Measurements from ENCODE around the gene ARMH3. TPM values are rescaled to one million over a fixed set of nuclear protein-coding genes. Genes with fewer than 3 reads are reported as not detected.

Gene ARMH3
- total and polyA plus RNA-seq, 2 experiments from 2014 or later: 8.7 to 11.1 TPM

- Mint-ChIP-seq H3K36me3 (ENCODE audit: low read depth) (peaks cover 16% of the 10 kb centered on the region; the same call in 2 of the 3 replicates), H3K27me3 (ENCODE audit: insufficient read depth, low read depth, poor library complexity) (no peaks in the 10 kb centered on the region), H3K4me3 (no peak overlapping the region), H3K27ac (no peak overlapping the region), H3K9me3 (no peaks in the 10 kb centered on the region), H3K4me1 (no peaks in the 10 kb centered on the region)
- Histone ChIP-seq H3K4me1 (ENCODE audit: insufficient read depth) (no peaks in the 10 kb centered on the region), H3K27me3 (ENCODE audit: insufficient read depth) (no peaks in the 10 kb centered on the region), H3K79me2 (replicated peaks; ENCODE audit: insufficient read depth) (no peaks in the 10 kb centered on the region), H3K36me3 (ENCODE audit: insufficient read depth) (no peaks in the 10 kb centered on the region), H3K9me2 (ENCODE audit: insufficient read depth) (no peaks in the 10 kb centered on the region), H4K20me1 (replicated peaks; ENCODE audit: insufficient read depth) (no peaks in the 10 kb centered on the region; the same call in 1 of the 2 replicates), H3K4me3 (no peak overlapping the region), H2AFZ (no peak overlapping the region), H3K4me2 (no peak overlapping the region), H3F3A (replicated peaks; ENCODE audit: low read depth) (no peaks in the 10 kb centered on the region), H3K27ac (ENCODE audit: low read depth) (no peak overlapping the region)
- no peak for DNase-seq (ENCODE audit: low spot score)
- TF ChIP-seq ETS1 (IDR thresholded peaks at IDR 0.05): no peak
- TF ChIP-seq CTCF (conservative IDR thresholded peaks at IDR 0.05; ENCODE audit: low read depth in 2 of 2): no peak
- TF ChIP-seq ZNF331 (CRISPR knock-in tag; IDR thresholded peaks at IDR 0.05; ENCODE audit: low read depth): no peak
- no peak for TF ChIP-seq STAT1 (IDR thresholded peaks at IDR 0.05; ENCODE audit: unreplicated experiment)
- TF ChIP-seq ZNF462 (CRISPR knock-in tag; IDR thresholded peaks at IDR 0.05): no peak
- no peak for TF ChIP-seq ZNF114 (CRISPR knock-in tag; IDR thresholded peaks at IDR 0.05)
- no peak for TF ChIP-seq REST (IDR thresholded peaks at IDR 0.05; ENCODE audit: unreplicated experiment)
- TF ChIP-seq EZH2 (IDR thresholded peaks at IDR 0.05; ENCODE audit: low read depth, unreplicated experiment): no peak
- TF ChIP-seq CREB1 (CRISPR knock-in tag; IDR thresholded peaks at IDR 0.05; ENCODE audit: low read depth): no peak
- no peak for TF ChIP-seq NANOG (IDR thresholded peaks at IDR 0.05; ENCODE audit: borderline replicate concordance)
- TF ChIP-seq POLR2AphosphoS5 (IDR thresholded peaks at IDR 0.05; ENCODE audit: low read depth): no peak
- no peak for TF ChIP-seq JUNB (IDR thresholded peaks at IDR 0.05; ENCODE audit: unreplicated experiment)
- no peak for TF ChIP-seq EZH2phosphoT487 (IDR thresholded peaks at IDR 0.05; ENCODE audit: unreplicated experiment)
- ATAC-seq: no peak
Measured at GRCh38 chr10:101950213-101950612, 105.8 kb downstream of the ARMH3 start.
